ENCODE results near the gene IL9R.

GRCh38 chrX:155953055-155953454 lies 44.4 kb upstream of the IL9R start:
- TF ChIP-seq CTCF (IDR thresholded peaks at IDR 0.05 in 2 of 3, conservative IDR thresholded peaks at IDR 0.05 in 1 of 3; ENCODE audit: borderline replicate concordance in 1 of 3, insufficient read depth in 1 of 3, low read depth in 2 of 3, low read length in 2 of 3) = no peak
- TF ChIP-seq EZH2 (IDR thresholded peaks at IDR 0.05) = no peak
- TF ChIP-seq ZNF274 (IDR thresholded peaks at IDR 0.05; ENCODE audit: low read depth, low read length) = no peak
- no peak for TF ChIP-seq EGR1 (IDR thresholded peaks at IDR 0.05; ENCODE audit: low read depth)
- no peak for TF ChIP-seq POLR2A (IDR thresholded peaks at IDR 0.05; ENCODE audit: borderline replicate concordance, extremely low read depth, insufficient read depth, insufficient read length)

Data from HCT116 (cell line).